ENCODE data around the gene NOP56.

Gene NOP56

DNA sequence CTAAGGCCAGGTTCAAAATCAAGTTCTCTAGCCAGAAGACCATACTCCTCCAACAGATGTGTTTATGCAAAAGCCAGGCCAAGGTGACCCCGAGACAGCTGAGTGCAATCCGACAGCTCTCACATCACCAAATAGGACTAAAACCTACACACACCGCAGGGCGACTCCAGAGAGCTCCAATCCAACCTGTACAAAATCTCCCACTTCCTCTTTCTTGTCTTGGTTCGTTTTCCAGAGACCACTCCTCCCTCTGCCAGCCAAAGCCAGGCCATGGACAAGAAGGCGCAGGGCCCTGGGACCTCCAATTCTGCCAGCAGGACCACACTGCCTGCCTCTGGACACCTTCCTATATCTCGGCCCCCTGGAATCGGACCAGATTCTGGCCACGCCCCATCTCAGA lies 11.5 kb upstream of the NOP56 start:
- no peaks in the 10 kb centered on the region for H3K9me3 ChIP-seq
- no peak for DNase-seq
- intact Hi-C loops (cut with DNase I; ENCODE audit: low total_unique reads) = no loop called here
- no peaks in the 10 kb centered on the region for H3K4me1 ChIP-seq
- peaks cover 0 to 5% (median 0%) of the 10 kb centered on the region in 3 donors for H3K36me3 ChIP-seq
- no peaks in the 10 kb centered on the region for H3K27me3 ChIP-seq
- no peak for TF ChIP-seq CTCF (IDR thresholded peaks at IDR 0.05)
- H3K4me3 ChIP-seq = no peak overlapping the region
- H3K27ac ChIP-seq = no peak overlapping the region

DNA sequence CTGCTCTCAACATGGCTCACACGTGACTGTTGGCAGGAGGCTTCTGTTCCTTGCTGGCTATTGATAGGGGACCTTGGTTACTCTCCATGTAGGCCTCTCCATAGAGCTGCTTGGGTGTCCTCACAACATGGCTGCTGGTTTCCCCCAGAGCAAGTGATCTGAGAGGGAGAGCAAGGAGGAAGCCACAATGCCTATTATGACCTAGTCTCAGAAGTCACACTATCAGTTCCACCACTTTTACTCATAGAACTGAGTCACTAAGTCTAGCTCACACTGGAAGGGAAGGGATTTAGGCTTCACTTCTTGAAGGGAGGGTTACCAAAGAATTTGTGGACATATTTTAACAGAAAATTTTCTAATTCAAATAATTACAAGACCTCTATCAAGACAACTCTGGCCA lies 8.7 kb upstream of the NOP56 start:
- Histone ChIP-seq H3K4me3 (no peak overlapping the region), H3K4me1 (no peaks in the 10 kb centered on the region), H3K36me3 (peaks cover 0 to 5% (median 0%) of the 10 kb centered on the region in 3 donors), H3K27ac (no peak overlapping the region), H3K9me3 (no peaks in the 10 kb centered on the region), H3K27me3 (no peaks in the 10 kb centered on the region)
- DNase-seq = no peak
- intact Hi-C loops (cut with DNase I; ENCODE audit: low total_unique reads) = no loop called here
- no peak for TF ChIP-seq CTCF (IDR thresholded peaks at IDR 0.05)

GRCh38 chr20:2652724-2653555 lies 508 bp downstream of the NOP56 start:
- Histone ChIP-seq H3K4me1 (peaks cover 0 to 21% (median 13%) of the 10 kb centered on the region in 4 donors), H3K27me3 (no peaks in the 10 kb centered on the region), H3K27ac (peak overlapping the region; percentile 82 to 89), H3K9me3 (no peaks in the 10 kb centered on the region), H3K36me3 (peaks cover 36 to 46% (median 39%) of the 10 kb centered on the region in 3 donors), H3K4me3 (peak overlapping the region; percentile 66 to 84)
- DNase-seq = peak; percentile 40 to 74
- TF ChIP-seq CTCF (IDR thresholded peaks at IDR 0.05) = no peak
- intact Hi-C loops (cut with DNase I; ENCODE audit: low total_unique reads) = loop anchor here (2.0 to 10.0 kb wide), 4 partner anchors 40 to 1186 kb away; partner anchors contain the start of genes EBF4, NSFL1C and SNRPB

DNA sequence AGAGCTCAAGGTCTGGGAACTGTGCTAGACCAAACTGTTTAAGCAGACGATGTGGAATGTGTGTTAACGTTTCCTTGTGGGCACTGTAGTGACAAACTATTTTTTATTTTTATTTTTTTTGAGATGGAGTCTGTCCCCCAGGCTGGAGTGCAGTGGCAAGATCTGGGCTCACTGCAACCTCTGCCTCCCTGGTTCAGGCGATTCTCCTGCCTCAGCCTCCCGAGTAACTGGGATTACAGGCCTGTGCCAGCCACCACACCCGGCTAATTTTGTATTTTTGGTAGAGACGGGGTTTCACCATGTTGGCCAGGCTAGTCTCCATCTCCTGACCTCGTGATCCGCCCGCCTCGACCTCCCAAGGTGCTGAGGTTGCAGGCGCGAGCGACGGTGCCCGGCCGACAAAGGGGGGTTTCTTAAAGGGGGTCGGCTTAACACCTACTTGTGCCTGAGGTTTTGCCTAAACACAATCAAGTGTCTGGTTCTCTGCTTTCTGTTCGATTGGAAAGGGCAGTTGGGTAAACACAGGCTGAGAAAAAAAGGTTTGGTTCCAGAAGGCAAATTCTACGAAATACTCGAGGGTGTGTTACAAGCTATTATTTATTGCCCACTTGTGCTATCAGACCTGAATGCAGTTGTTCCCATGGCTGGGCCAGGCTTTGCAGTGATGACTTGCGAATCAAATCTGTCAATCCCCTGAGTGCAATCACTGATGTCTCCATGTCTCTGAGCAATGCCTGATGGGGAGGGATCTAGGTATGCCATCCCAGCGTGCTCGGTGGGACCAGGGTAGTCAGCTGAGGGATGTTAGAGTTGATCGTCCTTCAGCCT lies 1.3 kb downstream of the NOP56 start:
- no peak for TF ChIP-seq CTCF (IDR thresholded peaks at IDR 0.05)
- Histone ChIP-seq H3K9me3 (no peaks in the 10 kb centered on the region), H3K4me1 (peaks cover 0 to 21% (median 13%) of the 10 kb centered on the region in 4 donors), H3K4me3 (peak overlapping the region; percentile 66 to 84), H3K36me3 (peaks cover 45 to 54% (median 47%) of the 10 kb centered on the region in 3 donors), H3K27me3 (no peaks in the 10 kb centered on the region), H3K27ac (peak overlapping the region; percentile 82 to 89)
- DNase-seq = peak in 1 of 2 donors; percentile 23
- intact Hi-C loops (cut with DNase I; ENCODE audit: low total_unique reads) = loop anchor here (2.0 to 10.0 kb wide), 4 partner anchors 39 to 1186 kb away; partner anchors contain the start of genes EBF4, NSFL1C and SNRPB

DNA sequence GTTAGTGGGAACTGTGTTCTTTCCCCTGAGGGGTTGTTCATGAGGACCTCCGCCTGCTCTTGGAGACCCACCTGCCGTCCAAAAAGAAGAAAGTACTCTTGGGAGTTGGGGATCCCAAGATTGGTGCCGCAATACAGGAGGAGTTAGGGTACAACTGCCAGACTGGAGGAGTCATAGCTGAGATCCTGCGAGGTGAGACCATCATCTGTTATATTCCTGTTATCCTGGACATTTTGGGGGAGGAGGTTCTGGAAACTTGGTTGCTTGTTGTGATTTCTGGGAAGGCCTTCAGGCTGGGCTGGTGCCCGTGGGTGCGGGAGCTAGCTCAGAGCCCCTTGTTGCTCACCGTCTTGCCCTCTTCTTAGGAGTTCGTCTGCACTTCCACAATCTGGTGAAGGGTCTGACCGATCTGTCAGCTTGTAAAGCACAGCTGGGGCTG lies 2.0 kb downstream of the NOP56 start:
- TF ChIP-seq CTCF (IDR thresholded peaks at IDR 0.05) = no peak
- H3K9me3 ChIP-seq = no peaks in the 10 kb centered on the region
- intact Hi-C loops (cut with DNase I; ENCODE audit: low total_unique reads) = loop anchor here (5.0 to 10.0 kb wide), 3 partner anchors 130 to 1187 kb away; partner anchors contain the start of genes NSFL1C and SNRPB
- H3K4me1 ChIP-seq = peaks cover 0 to 21% (median 13%) of the 10 kb centered on the region in 4 donors
- H3K27ac ChIP-seq = peak overlapping the region in 1 of 2 donors; percentile 82
- peak overlapping the region in 1 of 2 donors; percentile 66 for H3K4me3 ChIP-seq
- DNase-seq = peak in 1 of 2 donors; percentile 11
- H3K27me3 ChIP-seq = no peaks in the 10 kb centered on the region
- H3K36me3 ChIP-seq = peaks cover 46 to 60% (median 54%) of the 10 kb centered on the region in 3 donors
